H54 (cell line): ENCODE measurements around the gene XKR7.

Experiments
- DNase-seq: peaks from one replicate; pipeline ENCODE4 v3.0.0; 2011; ENCODE audit warnings: low spot score, mixed read lengths; ENCODE audit not compliant: insufficient read length
- FAIRE-seq: peaks from 3 replicates; lab custom pipeline; 2011; peaks lifted over from hg19 to GRCh38; lab: Jason Lieb, UNC
- POLR2A ChIP-seq: IDR thresholded peaks from 2 replicates; pipeline ENCODE4 v1.6.1; 2011; ENCODE audit warnings: low read depth, mild to moderate bottlenecking, low read length

The XKR7 gene

GRCh38 chr20:31930779-31931178, 37.2 kb upstream of the XKR7 start:
- DNase-seq, result no peak
- no peak for FAIRE-seq
- no peak for TF ChIP-seq POLR2A

GRCh38 chr20:31933698-31934097, 34.3 kb upstream of the XKR7 start:
- no peak for TF ChIP-seq POLR2A
- no peak for FAIRE-seq
- DNase-seq, result no peak

- no peak for FAIRE-seq
- no peak for TF ChIP-seq POLR2A
Observed at GRCh38 chr20:31934491-31934890, 33.5 kb upstream of the XKR7 start.

GRCh38 chr20:31934968-31935764, 32.8 kb upstream of the XKR7 start:
- FAIRE-seq, result no peak
- no peak for TF ChIP-seq POLR2A
- DNase-seq, result no peak

More at GRCh38 chr20:31934491-31934890, 33.5 kb upstream of the XKR7 start:
- DNase-seq, result no peak

- no peak for DNase-seq
- no peak for FAIRE-seq
Observed at GRCh38 chr20:31936420-31936819, 31.5 kb upstream of the XKR7 start.

GRCh38 chr20:31937820-31938219, 30.1 kb upstream of the XKR7 start:
- DNase-seq, result no peak
- FAIRE-seq, result no peak
- no peak for TF ChIP-seq POLR2A

More at GRCh38 chr20:31936420-31936819, 31.5 kb upstream of the XKR7 start:
- no peak for TF ChIP-seq POLR2A

- no peak for DNase-seq
- no peak for FAIRE-seq
- no peak for TF ChIP-seq POLR2A
Observed at GRCh38 chr20:31939661-31940060, 28.3 kb upstream of the XKR7 start.

- DNase-seq (no peak), FAIRE-seq (no peak)
- no peak for TF ChIP-seq POLR2A
Observed at GRCh38 chr20:31943052-31943471, 24.9 kb upstream of the XKR7 start.

GRCh38 chr20:31945319-31945718, 22.6 kb upstream of the XKR7 start:
- DNase-seq (no peak), FAIRE-seq (no peak)
- TF ChIP-seq POLR2A, result no peak

- TF ChIP-seq POLR2A, result no peak
- no peak for FAIRE-seq
- DNase-seq, result no peak
Observed at GRCh38 chr20:31945785-31946184, 22.2 kb upstream of the XKR7 start.

GRCh38 chr20:31948008-31948407, 19.9 kb upstream of the XKR7 start:
- DNase-seq, result no peak
- TF ChIP-seq POLR2A, result no peak
- FAIRE-seq, result no peak

GRCh38 chr20:31949877-31950646, 17.9 kb upstream of the XKR7 start:
- DNase-seq (no peak), FAIRE-seq (no peak)

GRCh38 chr20:31951203-31951529, 16.8 kb upstream of the XKR7 start:
- DNase-seq, result no peak
- no peak for FAIRE-seq
- TF ChIP-seq POLR2A, result no peak

More at GRCh38 chr20:31949877-31950646, 17.9 kb upstream of the XKR7 start:
- no peak for TF ChIP-seq POLR2A
